TTC549 (cell line): ENCODE data around the gene KCNN4.
A peak's percentile ranks its signal among the peaks of the same experiment; 100 is the strongest.
"Not testable (repeated sequence)": the region's sequence is repeated elsewhere in the genome, so short reads cannot be mapped to it uniquely, and the experiment has no call there.

Source experiments
- FAIRE-seq: peaks from 2 replicates; lab custom pipeline; 2012; peaks lifted over from hg19 to GRCh38; lab: Jason Lieb, UNC

Gene KCNN4

DNA sequence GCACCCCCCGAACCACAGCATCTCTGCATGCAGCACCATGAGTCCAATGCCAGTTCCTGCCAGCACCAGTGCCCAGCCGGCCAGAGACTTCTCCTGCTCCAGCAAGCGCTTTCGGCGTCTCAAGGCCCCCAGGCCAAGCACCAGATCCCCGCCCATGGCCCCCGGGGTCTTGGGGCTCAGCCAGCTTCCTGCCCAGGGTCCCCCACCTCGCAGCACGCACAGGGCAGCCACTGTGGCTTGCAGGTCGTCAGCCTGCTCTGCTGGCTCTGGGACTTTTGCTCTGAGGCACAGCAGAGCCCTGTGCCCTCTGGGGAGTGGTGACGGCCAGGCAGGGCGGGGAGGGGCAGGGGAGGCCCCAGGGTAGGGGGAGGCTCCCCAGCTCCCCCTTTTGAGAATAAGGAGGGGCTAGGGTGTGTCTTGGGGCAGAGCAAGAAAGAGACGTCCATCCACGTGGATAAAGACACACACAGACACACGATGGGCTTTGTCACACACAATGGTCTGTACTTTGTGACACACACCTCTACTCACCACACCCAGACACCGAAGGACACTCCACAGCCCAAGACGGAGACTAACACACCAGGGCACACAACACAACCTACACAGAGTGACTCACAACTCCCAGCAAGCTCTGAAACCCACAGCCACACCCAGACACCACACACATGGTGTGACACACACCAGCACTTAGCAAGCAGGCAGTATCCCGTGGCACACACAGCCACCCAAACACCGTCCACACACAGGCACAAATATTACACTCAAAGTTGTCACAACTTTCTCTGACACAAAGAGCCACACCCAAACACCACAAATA, at the start of gene KCNN4:
TSS of gene KCNN4 (minus strand) at position 268 of the 820 bp plus-strand sequence. CDS start at position 156, 112 bp downstream.
- FAIRE-seq = no peak

DNA sequence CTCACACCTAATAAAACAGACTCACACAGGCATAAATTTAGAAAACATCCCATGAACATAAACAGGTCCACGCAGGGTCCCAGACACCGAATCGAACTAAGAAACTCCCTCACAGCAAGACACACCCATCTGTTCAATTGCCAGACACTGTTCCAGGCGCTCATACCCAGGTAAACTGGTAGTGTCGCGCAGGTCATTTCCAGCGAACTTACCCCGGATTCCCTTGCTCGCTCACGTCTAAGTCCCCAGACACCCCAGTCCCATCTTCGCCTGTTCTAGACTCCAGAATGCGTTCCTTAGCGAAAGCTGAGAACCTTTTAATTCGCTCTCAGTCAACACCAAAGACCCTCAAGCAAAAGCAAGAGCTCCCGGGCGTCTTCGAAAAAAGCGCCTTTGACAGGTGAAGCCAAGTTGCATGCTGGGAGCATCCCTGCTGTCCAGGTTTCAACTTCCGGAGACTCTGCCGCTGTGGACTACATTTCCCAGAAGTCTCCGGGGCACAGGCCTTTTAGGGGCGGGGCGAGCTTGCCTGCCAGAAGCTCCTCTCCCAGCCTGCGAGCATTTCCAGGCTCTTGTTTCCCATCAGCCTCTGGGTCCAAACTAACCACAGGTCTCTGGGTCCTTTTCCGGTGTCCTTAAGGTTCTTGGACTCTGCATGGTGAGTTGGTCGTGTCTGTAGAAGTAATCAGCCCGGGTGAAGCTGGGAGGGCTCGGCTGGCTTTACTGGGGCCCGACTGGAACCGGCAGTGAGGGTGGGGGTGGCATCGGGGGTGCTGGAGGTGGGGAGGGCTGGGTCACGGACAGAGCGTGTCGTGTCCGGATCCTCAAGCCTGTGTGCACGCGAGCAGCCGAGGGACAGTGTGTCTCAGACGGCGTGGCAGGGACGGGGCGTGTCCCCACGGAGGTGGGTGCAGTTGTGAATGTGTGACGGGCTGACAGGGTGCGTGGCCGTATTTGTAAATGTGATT, 46.3 kb upstream of the KCNN4 start, which contains the start of gene ZNF283:
TSS of gene ZNF283 (plus strand) at position 535 of the 968 bp plus-strand sequence. CDS start 6,184 bp downstream, outside the sequence.
- peak; percentile 81 for FAIRE-seq

DNA sequence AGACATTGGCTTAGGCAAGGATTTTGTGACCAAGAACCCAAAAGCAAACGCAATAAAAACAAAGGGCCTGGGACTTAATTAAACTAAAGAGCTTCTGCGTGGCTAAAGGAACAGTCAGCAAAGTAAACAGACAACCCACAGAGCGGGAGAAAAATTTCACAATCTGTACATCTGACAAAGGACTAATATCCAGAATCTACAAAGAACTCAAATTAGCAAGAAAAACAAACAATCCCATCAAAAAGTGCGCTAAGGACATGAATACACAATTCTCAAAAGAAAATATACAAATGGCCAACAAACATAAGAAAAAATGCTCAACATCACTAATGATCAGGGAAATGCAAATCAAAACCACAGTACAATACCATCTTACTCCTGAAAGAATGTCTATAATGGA, 43.8 kb upstream of the KCNN4 start:
- FAIRE-seq = not testable (repeated sequence)

DNA sequence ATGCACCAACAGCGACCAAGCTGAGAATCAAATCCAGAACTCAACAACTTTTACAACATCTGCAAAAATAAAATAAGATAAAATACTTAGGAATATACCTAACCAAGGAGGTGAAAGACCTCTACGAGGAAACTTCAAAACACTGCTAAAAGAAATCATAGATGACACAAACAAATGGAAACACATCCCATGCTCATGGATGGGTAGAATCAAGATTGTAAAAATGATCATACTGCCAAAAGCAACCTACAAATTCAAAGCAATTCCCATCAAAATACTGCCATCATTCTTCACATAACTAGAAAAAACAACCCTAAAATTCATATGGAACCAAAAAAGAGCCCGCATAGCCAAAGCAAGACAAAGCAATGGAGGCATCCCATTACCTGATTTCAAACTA, 43.1 kb upstream of the KCNN4 start:
- not testable (repeated sequence) for FAIRE-seq

DNA sequence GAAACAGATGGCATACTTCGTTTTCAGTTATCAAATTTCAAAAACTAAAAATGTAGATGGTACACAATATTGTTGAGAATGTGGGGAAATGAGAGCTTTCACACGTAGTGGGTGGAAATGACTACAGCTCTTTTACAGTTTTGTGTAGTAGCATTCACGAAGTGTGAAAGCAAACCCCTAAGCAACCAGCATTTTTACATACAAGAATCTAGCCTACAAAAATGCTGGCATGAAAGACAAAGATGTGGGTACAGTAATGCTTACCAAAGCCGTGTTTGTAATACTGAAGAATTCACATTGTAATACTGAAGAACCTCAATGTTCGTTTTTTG, 40.1 kb upstream of the KCNN4 start:
- no peak for FAIRE-seq

DNA sequence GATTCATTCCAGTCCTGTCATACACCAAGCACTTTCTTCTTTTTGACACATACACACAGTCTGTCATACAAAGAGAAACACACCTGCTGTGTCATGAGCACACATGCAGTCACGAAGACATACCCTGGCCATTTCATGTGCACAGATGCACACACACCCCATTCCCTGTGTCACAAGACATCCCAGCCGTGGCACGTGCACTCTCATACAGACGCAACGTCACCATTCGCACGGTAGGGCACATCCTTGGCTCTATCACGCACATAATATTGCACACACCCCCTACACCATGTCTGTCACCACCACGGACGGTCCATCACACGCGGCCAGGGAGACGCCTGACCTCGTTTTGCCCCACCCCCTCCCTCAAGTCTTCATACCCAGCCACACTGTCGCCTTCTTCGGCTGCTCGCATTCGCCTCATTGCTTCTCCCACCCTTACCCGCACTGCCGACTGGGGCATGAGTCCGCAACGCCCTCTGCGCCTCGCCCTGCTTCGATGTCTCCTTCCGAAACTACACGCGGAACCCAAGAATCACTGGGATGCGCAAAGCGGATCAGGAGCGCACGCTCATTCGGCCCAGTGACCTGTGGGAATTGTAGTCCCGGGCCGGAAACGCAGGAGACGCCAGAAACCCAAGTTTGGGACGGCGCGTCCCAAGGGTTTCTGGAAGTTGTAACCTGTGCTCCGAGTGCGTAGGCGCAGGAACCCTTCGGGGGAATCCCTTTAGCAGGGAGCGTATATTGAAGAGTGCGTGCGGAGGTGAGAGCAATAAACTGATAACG, 39.5 kb upstream of the KCNN4 start:
- FAIRE-seq = no peak

DNA sequence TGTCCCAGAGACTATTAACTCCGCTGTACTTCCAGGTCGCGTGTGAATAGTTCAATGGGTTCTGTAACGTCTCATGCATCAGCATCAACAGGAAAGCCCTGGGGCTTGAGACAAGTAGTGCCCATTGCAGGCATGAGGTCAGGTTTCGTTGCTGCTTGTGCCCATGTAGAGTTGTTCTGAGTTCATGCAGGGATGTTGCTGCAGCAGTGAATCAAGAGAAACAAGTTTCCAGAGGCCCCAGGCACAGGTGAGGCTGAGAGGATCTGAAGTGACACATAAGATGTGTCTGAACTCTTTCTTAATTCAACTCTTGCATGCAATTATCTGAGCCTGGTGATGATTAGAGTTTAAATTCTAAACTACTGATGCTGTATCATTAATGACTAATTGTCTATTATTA, 37.7 kb upstream of the KCNN4 start:
- FAIRE-seq = no peak

DNA sequence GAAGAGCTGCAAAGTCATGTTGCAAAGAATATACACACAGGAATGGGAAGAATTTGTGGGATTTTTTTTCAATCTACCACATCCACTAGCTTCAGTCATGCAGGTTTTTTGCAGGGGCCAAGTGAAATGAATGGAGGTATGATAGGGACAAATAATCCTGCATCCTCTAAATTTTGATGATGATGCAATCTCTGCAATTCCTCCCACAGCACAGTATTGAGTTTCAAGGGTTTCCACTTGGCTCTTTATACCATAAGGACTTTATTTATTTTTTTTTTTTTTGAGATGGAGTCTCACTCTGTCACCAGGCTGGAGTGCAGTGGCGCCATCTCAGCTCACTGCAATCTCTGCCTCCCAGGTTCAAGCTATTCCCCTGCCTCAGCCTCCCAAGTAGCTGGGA, 36.7 kb upstream of the KCNN4 start:
- FAIRE-seq = not testable (repeated sequence)

DNA sequence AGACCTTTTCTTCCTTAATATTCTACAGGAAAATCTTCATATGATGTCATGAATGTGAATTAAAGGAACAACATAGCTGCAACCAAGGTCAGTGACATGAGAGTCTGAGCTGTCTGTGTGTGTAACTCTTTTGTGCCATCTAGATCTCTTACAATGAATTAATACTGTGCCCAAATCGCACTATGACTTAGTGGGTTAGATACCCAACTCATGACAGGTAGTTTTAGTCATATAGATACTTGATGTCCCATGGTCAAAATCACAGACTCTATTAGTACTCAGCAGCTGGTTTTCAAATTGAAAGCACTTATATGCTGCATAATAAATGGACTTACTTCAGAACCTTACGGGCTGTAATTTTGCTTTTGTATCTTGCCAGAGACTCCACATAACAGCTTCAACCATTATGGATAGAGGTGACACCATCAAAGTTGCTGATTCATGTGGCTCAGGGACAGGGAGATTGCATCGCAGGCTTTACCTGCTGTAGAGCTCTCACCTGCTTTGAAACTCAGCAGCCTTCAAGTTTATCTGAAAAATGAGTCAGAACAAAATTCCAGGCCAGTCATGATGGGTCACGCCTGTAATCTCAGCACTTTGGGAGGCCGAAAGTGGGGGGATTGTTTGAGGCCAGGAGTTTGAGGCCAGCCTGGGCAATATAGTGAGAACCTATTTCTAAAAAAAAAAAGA, 34.0 kb upstream of the KCNN4 start:
- no peak for FAIRE-seq

DNA sequence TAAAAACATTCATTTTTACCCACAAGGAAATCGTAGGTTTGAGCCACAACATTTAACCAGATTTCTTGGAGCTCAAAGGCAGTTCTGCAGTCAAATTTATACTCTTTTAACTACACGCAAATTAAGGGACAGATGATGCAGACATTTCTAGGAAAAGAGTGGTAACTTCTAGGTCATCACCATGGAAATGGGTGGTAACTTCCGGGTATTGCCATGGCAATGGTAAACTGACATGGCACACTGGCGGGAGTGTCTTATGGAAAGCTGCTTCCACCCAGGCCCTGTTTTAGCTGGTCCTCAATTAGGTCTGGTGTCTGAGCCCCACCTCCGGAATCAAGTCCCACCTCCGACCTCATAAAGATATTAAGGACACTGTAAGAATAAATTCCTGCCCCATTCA, 31.9 kb upstream of the KCNN4 start:
- no peak for FAIRE-seq

DNA sequence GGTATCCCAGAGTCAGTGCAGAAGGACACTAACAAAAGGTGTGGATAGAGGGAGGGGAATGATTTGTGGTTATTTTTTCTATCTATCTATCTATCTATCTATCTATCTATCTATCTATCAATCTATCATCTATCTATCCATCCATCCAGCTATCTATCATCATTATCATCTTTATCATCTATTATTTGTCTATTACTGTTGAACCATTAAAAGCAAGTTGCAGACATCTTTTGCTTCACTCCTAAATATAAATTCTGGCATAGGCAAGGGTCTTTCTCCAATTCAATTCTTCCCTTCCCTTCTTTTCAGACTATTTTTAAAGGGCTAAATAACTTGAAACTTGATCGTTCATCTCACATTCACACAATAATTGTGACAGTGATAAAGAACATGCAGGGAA, 31.5 kb upstream of the KCNN4 start:
- FAIRE-seq = no peak

DNA sequence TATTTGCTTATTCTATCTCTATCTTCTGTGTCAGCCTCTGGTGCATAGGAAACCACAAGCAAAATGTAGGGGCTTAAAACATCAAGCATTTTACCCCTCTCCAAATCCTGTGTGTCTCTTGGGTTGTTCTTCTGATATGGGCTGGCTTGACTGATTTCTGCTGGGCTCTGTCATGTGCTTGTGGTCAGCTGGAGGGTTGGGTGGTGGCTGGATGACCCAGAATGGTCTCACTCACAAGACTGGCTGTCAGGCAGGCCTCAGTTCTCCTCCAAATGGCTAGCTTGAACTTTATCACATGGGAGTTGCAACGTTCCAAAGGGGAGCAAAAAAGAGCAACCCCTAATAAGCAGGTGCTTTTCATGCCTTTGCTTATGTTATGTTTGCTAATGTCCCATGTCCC, 31.1 kb upstream of the KCNN4 start:
- FAIRE-seq = no peak

DNA sequence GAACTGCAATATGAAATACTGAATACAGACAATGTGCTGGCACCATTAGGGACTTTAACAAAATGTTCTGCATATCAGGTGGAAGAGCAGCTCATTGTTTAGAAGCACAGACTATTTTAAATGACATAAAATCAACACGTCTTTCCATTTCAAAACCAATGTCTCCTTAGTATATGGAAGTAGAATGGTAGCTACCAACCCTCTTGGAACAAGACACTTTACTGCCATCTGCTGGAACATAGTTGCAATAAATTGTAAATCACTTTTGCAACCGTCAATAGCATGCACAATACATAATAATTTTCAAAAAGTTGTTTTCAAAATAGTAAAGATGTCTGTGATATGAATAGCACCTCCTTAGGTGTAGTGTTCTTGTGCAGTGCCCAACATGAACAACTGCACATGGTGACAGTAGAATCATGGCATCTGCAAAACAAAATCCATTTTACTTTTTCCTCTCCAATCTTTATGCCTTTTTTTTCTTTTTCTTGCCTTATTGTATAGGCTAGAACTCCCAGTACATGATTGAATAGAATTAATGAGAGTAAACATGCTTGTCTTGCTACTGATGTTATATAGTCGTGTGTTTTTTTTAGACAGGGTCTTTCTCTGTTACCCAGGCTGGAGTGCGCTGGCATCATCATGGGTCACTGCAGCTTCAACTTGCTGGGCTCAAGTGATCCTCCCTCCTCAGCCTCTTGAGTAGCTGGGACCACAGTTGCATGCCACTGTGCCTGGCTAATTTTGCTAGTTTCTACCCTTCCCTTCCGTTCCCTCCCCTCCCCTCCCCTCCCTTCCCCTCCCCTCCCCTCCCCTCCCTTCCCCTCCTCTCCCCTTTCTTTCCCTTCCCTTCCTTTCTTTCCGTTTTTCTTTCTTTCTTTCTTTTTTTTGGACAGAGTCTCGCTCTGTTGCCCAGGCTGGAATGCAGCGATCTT, 29.3 kb upstream of the KCNN4 start:
- peak; percentile 93 for FAIRE-seq

DNA sequence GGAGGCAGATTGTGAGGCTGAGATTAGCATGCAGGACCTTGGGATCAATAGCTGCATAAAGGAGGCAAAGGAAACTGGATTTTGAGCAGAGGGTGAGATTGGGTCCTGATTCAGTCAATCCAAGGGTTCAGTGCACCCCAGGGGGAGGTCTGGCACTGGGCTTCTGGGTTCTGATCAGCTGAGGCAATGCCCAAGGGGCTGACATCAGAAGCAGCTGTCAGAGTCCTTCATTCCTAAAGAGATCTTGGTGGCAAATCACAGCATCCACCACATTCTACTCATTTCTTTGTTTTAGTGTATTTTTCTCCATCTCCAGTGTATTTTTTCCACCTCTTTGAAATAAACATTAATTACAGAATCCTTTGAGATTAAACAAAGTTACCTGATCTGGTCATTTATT, 26.9 kb upstream of the KCNN4 start:
- FAIRE-seq = no peak

DNA sequence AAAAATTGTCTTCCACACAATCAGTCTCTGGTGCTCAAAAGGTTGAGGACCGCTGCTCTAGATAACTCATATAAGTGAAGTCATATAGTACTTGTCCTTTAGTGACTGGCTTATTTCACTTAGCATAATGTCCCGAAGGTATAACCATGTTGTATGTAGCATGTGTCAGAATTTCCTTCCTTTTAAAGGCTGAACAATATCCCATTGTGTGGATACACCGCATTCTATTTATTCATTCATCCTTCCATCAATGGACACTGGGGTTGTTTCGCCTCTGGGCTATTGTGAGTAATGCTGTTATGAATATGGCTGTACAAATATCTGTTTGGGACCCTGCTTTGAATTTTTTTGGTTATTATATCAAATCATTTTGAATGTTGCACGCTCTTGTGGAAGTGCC, 26.1 kb upstream of the KCNN4 start:
- no peak for FAIRE-seq

DNA sequence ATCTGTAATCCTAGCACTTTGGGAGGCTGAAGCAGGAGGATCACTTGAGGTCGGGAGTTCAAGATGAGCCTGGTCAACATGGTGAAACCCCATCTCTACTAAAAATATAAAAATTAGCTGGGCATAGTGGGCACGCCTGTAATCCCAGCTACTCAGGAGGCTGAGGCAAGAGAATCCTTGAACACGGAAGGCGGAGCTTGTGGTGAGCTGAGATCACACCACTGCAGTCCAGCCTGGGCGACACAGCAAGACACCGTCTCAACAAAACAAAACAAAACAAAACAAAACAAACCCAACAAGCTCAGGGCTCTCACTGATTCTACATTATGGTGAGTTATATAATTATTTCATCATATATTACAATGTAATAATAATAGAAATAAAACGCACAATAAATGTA, 25.6 kb upstream of the KCNN4 start:
- not testable (repeated sequence) for FAIRE-seq

DNA sequence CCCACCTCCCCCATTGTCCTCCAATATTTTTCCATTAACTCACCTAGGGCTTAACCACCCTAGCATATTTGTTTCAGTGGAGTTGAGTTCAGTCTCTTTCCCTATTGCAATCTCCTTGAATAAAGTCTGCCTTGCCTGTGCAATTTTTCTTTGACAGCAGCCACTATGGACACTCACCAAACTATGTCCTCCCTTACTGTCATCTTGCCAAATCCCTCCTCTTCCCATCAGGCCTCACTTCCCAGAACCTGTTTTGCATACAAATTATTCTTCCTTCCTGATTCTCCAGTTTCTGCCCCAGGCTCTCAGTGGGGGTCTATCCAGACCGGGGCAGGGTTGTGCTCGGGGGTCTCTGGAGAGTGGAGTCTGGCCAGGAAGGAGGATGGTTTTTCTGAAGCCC, 23.7 kb upstream of the KCNN4 start:
- FAIRE-seq = no peak

DNA sequence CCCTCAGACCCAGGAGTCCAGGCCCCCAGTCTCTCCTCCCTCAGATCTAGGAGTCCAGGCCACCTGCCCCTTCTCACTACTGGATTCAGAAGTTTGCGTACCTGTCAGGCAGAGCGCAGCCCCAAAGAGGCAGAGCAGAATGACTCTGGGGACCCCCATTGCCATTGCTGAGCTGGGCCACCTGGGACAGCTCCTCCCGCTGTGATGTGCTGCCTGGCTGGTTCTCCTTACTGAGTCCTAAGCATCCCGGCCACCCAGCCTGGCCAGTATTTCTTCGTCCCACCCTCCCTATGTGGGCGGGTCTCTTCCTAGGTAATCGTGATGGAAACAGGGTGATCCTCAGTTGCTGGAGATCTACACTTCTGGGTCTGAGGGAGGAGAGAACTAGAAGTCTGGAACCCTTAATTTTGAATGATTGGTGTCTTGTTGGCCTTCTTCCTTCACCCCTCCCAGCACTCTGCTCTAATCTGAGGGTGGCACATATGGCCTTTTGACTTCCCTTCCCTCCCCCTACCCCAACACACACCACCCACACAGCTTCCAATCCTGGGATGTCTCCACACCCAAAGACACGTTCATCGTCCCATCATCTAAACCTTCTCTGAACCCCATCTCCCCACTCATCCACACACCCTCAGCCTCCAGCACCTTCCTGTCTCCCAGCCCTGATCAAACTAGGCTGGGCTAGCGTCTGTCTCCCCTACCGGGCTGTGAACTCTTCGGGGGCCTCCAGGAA, 21.6 kb upstream of the KCNN4 start, which contains the start of gene LYPD5:
TSS of gene LYPD5 (minus strand) at position 232 of the 736 bp plus-strand sequence. CDS start at position 165, 67 bp downstream.
- no peak for FAIRE-seq

DNA sequence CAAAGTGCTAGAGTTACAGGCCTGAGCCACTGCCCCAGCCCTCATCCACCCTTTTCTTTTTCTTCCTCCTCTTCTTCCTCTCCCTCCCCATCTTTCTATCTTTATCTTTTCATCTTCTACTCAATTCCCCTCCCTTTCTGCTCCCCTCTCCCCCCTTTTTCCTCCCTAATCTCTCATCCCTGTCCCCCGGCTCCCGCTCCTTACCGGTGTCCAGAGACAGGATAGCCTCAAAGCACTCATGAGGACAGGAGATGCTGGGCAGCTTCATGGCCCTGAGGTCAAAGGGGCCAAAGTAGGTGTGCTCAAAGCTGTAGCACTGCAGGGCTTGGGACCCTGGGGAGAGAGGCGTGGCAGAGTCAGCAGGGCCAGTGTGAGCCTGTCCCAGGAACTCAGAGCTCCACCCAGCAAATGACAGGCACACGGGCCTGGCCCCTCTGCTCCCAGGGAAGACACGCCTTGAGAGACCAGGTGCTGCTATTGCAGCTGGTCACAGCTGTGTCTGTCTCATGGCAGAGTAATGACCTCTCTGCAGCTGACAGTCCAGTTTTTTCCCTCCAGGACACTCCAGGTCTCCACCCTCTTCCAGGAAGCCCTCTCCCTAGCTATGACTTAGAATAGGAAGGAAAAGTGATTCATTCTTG, 18.8 kb upstream of the KCNN4 start:
- no peak for FAIRE-seq
